HG02759 (cell line): ENCODE data around the gene PNMA6A.
"Not testable (repeated sequence)": the region's sequence is repeated elsewhere in the genome, so short reads cannot be mapped to it uniquely, and the experiment has no call there.

Experiments used
- ATAC-seq: cut with Tn5 transposase; IDR thresholded peaks from one replicate; pipeline ENCODE4 v1.9.1; 2021; ENCODE audit warnings: mild to moderate bottlenecking, moderate library complexity; ENCODE audit not compliant: unreplicated experiment

PNMA6A gene

GRCh38 chrX:153071909-153072583 lies at the start of gene PNMA6A:
Gene PNMA6A (plus strand): TSS chrX:153072454. CDS start chrX:153073063, 609 bp downstream.
- ATAC-seq, result peak; percentile 57

GRCh38 chrX:153026501-153026900 lies 45.8 kb upstream of the PNMA6A start:
- ATAC-seq, result not testable (repeated sequence)

DNA sequence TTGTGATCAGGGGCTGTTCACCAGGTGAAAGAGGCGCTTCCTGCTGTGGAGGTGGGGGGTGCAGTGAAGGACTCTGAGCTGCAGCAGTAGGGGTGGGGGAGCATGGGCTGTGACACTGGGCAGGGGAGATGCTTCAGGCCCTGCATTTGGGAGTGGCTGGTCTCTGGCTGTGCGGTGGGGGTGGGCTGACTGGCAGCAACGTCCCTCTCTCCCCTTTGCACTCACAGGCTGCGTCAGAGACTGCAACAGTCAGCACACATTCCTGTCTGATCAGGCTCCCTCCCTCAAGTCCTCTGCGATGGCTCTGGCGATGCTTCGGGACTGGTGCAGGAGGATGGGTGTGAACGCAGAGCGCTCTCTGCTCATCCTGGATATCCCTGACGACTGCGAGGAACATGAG lies 43.8 kb upstream of the PNMA6A start:
- ATAC-seq, result not testable (repeated sequence)

DNA sequence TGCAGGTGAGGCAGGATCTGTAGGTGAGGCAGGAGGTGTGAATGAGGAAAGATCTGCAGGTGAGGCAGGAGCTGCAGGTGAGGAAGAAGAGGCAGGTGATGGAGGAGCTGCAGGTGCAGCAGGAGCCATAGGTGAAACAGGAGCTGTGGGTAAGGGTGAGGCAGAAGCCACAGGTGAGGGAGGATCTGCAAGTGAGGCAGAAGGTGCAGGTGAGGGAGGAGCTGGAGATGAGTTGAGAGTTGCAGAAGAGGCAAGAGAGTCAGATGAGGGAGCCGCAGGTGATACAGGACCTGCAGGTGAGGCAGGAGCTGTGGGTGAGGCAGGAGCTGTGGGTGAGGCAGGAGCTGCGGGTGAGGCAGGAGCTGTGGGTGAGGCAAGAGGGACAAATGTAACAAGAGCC lies 43.1 kb upstream of the PNMA6A start:
- no peak for ATAC-seq

GRCh38 chrX:153029875-153030274 lies 42.4 kb upstream of the PNMA6A start:
- ATAC-seq, result no peak

DNA sequence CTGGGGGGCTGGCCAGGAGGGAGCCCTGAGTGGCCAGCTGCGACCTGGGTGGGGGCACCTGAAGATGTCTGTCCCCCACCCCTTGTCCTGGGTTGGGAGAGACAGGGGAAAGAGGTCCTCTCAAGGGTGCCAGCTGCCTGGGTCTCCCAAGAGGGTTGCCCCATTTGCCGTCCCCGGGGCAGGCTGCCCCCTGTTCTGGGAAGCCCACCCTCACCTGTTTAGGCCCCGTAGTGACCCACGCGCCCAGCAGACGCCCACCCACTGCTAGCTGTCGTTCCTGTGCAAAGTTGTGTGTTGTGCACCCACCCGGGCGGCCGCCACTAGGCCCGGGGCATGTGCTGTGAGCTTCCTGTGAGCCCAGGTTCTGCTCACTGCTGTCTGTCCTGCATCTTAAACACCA lies 41.5 kb upstream of the PNMA6A start:
- no peak for ATAC-seq

DNA sequence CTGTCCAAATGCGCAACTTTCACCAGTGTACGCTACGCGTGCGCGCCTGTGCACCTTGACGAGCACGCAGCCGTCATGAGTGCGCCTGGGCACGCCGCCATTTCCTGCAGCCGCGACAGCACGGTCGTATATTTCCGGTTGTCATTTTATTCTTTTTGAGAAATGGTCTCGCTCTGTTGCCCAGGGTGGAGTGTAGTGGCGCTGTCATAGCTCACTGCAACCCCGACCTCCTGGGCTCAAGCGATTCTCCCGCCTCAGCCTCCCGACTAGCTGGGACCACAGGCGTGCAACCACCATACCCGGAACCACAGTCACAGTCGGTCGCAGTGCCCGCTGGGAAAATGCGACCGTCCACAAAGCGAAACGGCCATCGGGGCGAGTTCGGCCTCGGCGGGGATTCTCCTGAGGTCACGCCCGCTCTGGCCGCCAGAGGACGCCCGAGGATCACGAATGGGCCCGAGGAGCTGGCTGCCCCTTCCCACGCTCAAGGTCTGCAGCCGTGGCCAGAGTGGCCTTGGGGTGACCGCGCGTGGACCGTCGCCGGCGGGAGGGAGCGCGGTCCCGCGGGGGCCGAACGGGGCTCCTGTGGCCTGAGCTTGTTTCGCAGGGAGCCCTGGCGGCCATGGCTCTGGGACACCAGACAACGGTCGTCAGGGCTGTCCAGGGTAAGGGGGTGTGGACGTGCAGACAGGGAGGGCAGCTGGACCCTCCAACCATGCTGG lies 39.7 kb upstream of the PNMA6A start:
- ATAC-seq, result peak; percentile 86

GRCh38 chrX:153049093-153049492 lies 23.2 kb upstream of the PNMA6A start:
- no peak for ATAC-seq

DNA sequence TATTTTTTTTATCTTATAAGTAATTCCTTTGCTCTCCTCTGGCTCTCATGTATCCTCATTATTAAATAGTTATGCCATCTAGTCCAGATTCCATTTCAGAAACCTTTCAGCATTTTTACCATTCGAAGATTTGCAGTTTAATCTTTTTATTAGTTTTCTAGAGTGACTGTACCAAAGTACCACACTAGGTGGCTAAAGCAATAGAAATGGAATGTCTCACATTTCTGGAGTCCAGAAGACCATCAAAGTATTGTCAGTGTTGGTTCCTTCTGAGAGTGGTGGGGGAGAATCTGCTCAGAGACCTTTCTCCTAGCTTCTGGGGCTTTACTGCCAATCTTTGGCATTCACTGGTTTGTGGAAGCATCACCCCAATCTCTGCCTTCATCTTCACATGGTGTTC lies 19.7 kb upstream of the PNMA6A start:
- no peak for ATAC-seq

DNA sequence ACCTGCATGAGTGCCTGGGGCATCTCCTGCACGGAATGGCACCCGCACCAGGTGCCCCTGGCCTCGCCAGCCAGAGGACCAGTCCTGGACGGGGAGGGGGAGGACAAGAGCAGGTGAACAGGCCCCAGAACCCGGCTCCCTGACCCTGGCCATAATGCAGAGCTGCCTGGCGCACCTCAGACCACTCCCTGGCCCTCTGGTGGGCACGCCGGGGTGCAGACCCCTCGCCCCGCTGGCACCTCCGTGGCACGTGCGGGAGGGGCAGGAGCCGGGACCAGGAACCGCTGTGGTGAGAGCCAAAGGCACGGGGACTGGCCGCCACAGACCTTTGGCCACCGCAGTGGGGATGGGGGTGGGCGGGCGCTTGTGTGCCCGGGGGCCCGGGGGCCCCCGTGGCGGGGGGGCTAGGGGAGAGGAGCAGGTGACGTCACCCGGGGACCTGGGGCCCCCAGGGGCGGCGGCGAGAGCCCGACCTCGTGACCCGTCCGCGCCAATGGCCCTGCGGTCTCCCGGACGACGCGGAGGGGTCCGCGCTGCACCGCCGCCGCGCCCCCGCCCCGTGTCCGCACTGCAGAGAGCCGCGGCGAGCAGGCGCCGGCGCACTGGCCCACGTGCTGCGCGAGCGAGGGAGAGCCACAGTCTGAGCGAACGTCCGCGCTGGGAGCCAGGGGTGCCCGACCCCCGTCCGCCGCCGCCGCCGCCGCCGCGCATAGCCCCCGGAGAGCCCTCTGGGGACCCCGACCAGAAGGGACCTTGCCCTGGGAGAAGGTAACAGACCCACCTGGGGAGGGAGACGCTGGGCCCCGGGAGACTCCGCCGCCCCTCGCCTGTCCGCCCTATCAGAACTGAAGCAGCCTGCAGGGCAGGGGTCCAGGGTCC lies 16.1 kb upstream of the PNMA6A start, which contains the start of gene PNMA3:
PNMA3 (plus strand) TSS at position 600 of the 879 bp plus-strand sequence. CDS start 586 bp downstream, outside the sequence.
- no peak for ATAC-seq

GRCh38 chrX:153057281-153057680 lies 15.0 kb upstream of the PNMA6A start:
- no peak for ATAC-seq

DNA sequence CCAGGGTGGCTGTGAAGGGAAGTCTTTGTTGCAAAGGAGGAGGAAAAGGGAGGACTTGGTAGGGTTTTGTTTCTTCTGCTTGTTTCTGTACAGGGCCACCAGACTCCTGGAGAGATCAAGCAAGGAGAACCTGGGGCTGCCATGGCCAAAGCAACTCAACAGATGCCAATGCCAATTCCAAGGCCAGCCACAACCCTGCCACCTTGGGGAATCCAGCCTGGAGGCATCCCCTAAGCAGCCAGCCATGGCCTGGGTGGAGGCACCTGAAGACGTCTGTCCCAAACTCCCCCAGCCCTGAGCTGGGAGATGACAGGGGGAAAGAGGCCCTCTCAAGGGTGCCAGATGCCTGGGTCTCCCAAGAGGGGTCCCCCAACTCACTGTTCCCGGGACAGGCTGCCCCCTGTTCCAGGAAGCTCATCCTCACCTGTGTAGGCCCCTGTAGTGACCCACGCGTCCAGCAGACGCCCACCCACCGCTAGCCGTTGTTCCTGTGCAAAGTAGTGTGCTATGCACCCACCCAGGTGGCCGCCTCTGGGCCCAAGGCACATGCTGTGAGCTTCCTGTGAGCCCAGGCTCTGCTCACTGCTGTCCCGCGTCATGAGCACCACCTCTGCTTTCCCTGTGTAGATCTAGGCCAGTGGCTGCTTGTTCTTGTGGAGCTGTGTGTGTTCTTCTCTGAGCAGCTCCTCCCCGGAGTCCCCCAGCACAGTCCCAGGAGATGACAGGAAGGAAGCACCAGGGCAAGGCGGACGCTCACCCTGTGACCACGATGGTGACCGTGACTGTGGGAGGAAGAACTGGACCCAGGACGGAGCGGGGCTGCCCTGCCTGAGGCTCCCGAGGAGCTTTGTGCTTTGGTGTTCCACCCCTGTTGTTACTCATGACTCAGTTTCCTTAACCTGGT lies 12.8 kb upstream of the PNMA6A start:
- ATAC-seq, result no peak

- no peak for ATAC-seq
These were observed 12.2 kb upstream of the PNMA6A start for GRCh38 chrX:153060095-153060445.

DNA sequence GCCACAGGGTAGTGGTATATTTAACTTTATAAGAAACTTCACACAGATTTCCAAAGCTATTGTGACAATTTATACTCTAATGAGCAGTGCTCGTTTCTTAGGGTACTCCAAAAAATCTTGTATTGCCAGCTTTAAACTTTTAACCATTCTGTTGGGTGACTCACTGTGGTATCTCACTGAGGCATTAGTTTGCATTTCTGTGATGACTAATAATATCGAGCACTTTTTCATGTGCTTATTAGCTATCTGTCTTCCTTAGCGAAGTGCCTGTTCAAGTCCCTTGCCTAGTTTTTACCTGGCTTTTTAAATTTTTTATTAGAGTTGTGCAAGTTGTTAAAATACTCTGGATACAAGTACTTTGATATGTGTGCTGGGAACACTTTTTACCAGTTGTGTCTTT lies 10.5 kb upstream of the PNMA6A start:
- ATAC-seq, result no peak

DNA sequence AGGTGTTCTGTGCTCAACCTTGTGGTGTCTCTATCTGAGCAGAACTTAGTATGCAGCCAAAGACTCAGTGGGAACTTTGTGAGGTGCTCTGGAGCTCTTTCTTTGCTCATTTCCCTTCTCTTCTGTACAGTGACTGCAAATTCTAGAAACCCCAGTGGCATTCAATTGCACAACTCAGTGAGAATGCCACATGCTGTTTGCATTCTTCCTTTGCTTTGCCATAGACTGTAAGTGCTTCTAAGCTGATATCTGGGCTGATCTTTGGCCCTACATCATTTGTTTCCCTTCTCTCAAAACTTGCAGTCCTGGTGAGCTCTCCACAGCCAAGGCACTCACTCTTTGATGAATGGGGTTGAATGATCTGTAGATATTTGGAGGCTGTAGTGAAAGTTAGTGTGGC lies 8.9 kb upstream of the PNMA6A start:
- no peak for ATAC-seq

- ATAC-seq, result no peak
These were observed 8.2 kb upstream of the PNMA6A start for GRCh38 chrX:153064061-153064460.

- no peak for ATAC-seq
These were observed 6.9 kb upstream of the PNMA6A start for GRCh38 chrX:153065389-153065788.

DNA sequence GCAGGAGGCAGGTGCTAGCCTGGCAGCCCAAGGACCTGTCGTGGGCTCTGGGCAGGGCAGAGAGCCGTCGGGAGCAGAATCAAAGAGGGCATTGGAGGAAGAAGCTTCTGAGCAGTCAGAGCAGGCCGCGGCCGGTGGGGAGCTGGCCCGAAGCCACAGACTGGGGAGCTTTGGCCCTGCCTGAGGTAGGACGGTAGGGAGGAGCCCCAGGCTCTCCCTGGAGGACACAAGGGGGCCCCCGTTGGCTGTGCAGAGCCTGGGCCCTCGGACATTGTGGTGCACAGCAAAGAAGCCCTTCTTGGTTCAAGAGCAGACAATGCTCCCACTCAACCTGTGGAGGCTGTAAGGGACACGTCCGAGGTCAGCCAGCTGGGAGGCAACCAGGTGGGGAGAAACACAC lies 5.9 kb upstream of the PNMA6A start:
- not testable (repeated sequence) for ATAC-seq

- not testable (repeated sequence) for ATAC-seq
These were observed 1.1 kb downstream of the PNMA6A start for GRCh38 chrX:153073331-153073730.

GRCh38 chrX:153074262-153074899 lies 2.1 kb downstream of the PNMA6A start:
- no peak for ATAC-seq
